VCaP (cell line): ENCODE results near the gene SHQ1.
A peak's percentile ranks its signal among the peaks of the same experiment; 100 is the strongest.

ENCODE experiments used
- H3K27ac ChIP-seq: fragments of 450-650 bp; 2 replicates; pipeline ENCODE4 v1.5.1; 2017
- CTCF ChIP-seq: fragments of 450-650 bp; conservative IDR thresholded peaks from 2 replicates; pipeline ENCODE4 v1.5.1; 2017; ENCODE audit warnings: mild to moderate bottlenecking, moderate library complexity

SHQ1 gene

GRCh38 chr3:72821161-72821781 is 27.0 kb downstream of the SHQ1 start:
- peak overlapping the region; percentile 59; the same call in 1 of the 2 replicates for H3K27ac ChIP-seq
- no peak for TF ChIP-seq CTCF

GRCh38 chr3:72820415-72820814 is 27.8 kb downstream of the SHQ1 start:
- TF ChIP-seq CTCF, result no peak
- peak overlapping the region; percentile 59; the same call in 1 of the 2 replicates for H3K27ac ChIP-seq

GRCh38 chr3:72818905-72819304 is 29.3 kb downstream of the SHQ1 start:
- no peak overlapping the region for H3K27ac ChIP-seq
- TF ChIP-seq CTCF, result no peak

GRCh38 chr3:72818092-72818773 is 30.0 kb downstream of the SHQ1 start:
- H3K27ac ChIP-seq, result no peak overlapping the region
- TF ChIP-seq CTCF, result peak; percentile 87

GRCh38 chr3:72816862-72817355 is 31.3 kb downstream of the SHQ1 start:
- TF ChIP-seq CTCF, result no peak
- no peak overlapping the region for H3K27ac ChIP-seq

GRCh38 chr3:72814308-72814707 is 33.9 kb downstream of the SHQ1 start:
- TF ChIP-seq CTCF, result no peak
- H3K27ac ChIP-seq, result no peak overlapping the region

GRCh38 chr3:72812201-72812600 is 36.0 kb downstream of the SHQ1 start:
- TF ChIP-seq CTCF, result no peak
- no peak overlapping the region for H3K27ac ChIP-seq
